ENCODE measurements around the gene CNTNAP5.

GRCh38 chr2:124213977-124214587 is 189.0 kb downstream of the CNTNAP5 start:
- TF ChIP-seq CTCF (conservative IDR thresholded peaks at IDR 0.05; ENCODE audit: low read length) (no peak), EZH2phosphoT487 (IDR thresholded peaks at IDR 0.05; ENCODE audit: borderline replicate concordance) (no peak)
